GM12865 (cell line): ENCODE results near the gene AKAP10.

Experiments used
- DNase-seq: peaks from one replicate; pipeline ENCODE4 v3.0.0; 2010; ENCODE audit warnings: low read depth
- H3K4me3 ChIP-seq: 2 replicates; pipeline ENCODE4 v1.5.1; 2011; ENCODE audit warnings: mild to moderate bottlenecking, low read depth, low read length, control low read depth
- TF ChIP-seq, protein P1 (sequence below): IDR thresholded peaks from 2 replicates; pipeline ENCODE4 v1.5.1; 2011; ENCODE audit warnings: low read length, control low read depth, low read depth, inconsistent platforms; ENCODE audit not compliant: insufficient read depth; ENCODE audit errors: missing control alignments

Gene AKAP10

DNA sequence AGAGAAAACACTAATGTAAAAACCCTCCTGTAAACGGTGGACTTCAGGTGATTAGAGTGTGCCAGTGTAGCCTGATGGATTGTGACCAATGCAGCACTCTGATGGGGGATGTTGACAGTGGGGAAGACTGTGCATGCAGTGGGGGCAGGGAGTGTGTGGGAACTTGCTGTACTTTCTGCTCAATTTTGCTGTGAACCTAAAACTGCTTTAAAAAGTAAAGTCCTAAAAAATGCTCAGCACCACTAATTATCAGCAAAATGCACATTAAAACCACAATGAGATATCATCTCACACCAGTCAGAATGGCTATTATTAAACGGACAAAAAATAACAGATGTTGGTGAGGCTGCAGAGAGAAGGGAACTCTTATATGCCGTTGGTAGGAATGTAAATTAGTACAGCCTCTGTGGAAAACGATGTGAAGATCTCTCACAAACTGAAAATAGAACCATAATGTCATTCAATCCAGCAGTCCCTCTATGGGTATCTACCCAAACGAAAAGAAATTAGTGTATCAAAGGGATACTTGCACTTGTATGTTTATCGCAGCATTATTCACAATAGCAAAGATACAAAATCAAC lies 100.2 kb downstream of the AKAP10 start:
- no peak for DNase-seq
- TF ChIP-seq, protein P1, sequence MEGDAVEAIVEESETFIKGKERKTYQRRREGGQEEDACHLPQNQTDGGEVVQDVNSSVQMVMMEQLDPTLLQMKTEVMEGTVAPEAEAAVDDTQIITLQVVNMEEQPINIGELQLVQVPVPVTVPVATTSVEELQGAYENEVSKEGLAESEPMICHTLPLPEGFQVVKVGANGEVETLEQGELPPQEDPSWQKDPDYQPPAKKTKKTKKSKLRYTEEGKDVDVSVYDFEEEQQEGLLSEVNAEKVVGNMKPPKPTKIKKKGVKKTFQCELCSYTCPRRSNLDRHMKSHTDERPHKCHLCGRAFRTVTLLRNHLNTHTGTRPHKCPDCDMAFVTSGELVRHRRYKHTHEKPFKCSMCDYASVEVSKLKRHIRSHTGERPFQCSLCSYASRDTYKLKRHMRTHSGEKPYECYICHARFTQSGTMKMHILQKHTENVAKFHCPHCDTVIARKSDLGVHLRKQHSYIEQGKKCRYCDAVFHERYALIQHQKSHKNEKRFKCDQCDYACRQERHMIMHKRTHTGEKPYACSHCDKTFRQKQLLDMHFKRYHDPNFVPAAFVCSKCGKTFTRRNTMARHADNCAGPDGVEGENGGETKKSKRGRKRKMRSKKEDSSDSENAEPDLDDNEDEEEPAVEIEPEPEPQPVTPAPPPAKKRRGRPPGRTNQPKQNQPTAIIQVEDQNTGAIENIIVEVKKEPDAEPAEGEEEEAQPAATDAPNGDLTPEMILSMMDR, result no peak
- no peak overlapping the region for H3K4me3 ChIP-seq

DNA sequence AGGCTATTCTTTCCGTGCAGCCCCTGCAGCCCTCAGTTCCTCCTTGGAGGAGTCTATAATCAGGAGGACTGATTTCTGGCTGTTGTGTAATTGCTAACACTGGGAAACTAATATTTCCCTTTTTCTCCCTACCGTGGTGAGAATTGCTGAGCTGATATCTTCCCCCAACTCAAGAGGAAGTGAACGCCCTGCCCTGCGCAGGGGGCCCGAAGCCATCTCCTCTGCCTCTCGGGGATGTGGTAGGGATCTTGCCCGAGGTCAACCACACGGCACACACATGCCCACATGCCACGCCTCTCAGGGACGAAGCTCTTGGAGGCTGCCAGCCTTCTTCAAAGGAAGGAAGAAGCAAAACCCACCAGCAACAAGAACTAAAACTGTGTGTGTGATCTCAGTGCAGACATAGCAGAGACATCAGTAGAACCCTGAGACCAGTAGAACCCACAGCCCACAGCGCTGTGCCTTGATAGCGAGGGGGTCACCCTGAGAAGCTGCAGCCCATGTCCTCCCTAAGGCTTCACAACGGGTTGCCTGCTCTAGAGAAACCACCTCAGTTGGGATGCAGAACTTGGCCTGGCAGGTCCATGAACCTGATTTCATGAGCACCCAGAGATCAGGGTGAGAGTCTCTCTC lies 101.0 kb downstream of the AKAP10 start:
- no peak overlapping the region for H3K4me3 ChIP-seq
- no peak for DNase-seq
- TF ChIP-seq, protein P1, result no peak

GRCh38 chr17:19874256-19874655 lies 103.4 kb downstream of the AKAP10 start:
- no peak for DNase-seq

GRCh38 chr17:19873346-19873745 lies 104.3 kb downstream of the AKAP10 start:
- TF ChIP-seq, protein P1, result no peak
- H3K4me3 ChIP-seq, result no peak overlapping the region
- no peak for DNase-seq

More at GRCh38 chr17:19874256-19874655, 103.4 kb downstream of the AKAP10 start:
- TF ChIP-seq, protein P1, result no peak
- H3K4me3 ChIP-seq, result no peak overlapping the region

DNA sequence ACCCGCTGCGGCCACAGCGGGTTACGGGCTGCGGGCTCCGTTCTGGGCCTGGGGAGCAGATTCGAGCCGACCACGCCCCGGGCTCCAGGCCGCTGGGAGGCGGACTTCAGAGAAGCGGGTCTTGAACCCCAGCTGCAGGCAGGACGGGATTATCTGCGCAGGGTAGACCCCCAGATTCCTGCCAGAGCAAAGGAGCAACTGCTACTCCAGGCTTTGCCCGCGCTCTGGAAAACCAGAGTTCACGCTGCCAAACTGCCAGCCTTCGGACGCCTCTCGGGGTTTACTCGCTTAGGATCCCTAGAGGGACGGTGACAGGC lies 109.6 kb downstream of the AKAP10 start:
- peak overlapping the region; percentile 43 for H3K4me3 ChIP-seq
- DNase-seq, result no peak
- TF ChIP-seq, protein P1, result no peak

- TF ChIP-seq, protein P1, result peak; percentile 10
- peak; percentile 86 for DNase-seq
These were observed 110.1 kb downstream of the AKAP10 start, which contains the start of gene ULK2 for GRCh38 chr17:19867329-19868078. Gene ULK2 (minus strand): TSS chr17:19867936. CDS start chr17:19867417, 519 bp downstream.

DNA sequence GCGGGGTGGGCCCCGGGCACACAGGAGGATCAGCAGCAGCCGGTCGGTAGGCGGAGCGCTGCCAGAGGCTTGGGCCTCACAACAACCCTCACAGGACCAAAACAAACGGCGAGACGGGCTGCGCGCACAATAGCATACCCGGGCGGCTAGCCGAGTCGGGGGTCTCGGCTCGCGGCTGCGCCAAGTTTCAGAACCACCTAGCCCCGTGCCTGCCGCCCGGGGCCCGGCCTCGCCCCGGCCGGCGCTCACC lies 110.6 kb downstream of the AKAP10 start:
- DNase-seq, result peak; percentile 72
- H3K4me3 ChIP-seq, result peak overlapping the region; percentile 73
- TF ChIP-seq, protein P1, result peak; percentile 26

More at GRCh38 chr17:19867329-19868078, 110.1 kb downstream of the AKAP10 start, which contains the start of gene ULK2:
- H3K4me3 ChIP-seq, result peak within 1 kb of the TSS; percentile 73
